Measurements from ENCODE around the gene PRH2. TPM values are rescaled to one million over a fixed set of nuclear protein-coding genes. Genes with fewer than 3 reads are reported as not detected.

The PRH2 gene
- polyA plus RNA-seq, 3 donors: not detected

DNA sequence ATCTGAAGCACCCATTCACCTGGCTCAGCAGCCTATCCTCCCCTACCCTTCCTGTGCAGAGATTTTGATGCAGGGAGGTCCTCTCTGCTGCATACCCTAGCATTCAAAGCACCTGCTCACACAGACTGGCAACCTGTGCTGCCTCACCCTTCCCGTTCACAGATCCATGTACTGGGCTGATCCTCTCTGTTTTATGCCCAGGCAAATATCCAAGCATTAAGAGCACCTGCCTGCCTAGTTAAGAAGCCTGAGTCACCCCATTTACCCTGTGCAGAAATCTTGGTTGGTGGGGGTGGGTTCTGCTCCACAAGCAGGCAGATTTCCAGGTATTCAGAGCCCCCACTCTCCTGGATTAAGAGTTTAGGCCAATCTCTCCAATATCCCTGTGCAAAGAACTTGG lies 28.1 kb upstream of the PRH2 start:
- WGBS (ENCODE audit: insufficient coverage): no CpG with 5 or more reads among the region's 1 CpG
- Histone ChIP-seq H3K4me3 (replicated peaks in 1 of 3; ENCODE audit: low read depth in 2 of 3, low read length in 3 of 3) (no peak overlapping the region), H4K20me1 (ENCODE audit: insufficient read depth, low read length) (no peaks in the 10 kb centered on the region), H3K27me3 (ENCODE audit: control insufficient read depth in 2 of 2, insufficient read depth in 2 of 2, low read length in 2 of 2) (no peaks in the 10 kb centered on the region), H3K9me3 (replicated peaks in 1 of 2; ENCODE audit: control insufficient read depth in 1 of 2, insufficient read depth in 1 of 2, low read length in 2 of 2) (peaks cover 25 to 27% of the 10 kb centered on the region in 2 donors), H3K4me1 (ENCODE audit: control insufficient read depth in 1 of 2, insufficient read depth in 2 of 2, low read length in 2 of 2) (no peaks in the 10 kb centered on the region), H3K36me3 (replicated peaks in 1 of 2; ENCODE audit: control insufficient read depth in 1 of 2, insufficient read depth in 2 of 2, low read length in 2 of 2) (no peaks in the 10 kb centered on the region), H3K4me2 (replicated peaks; ENCODE audit: extremely low read depth, low read length, poor library complexity, severe bottlenecking) (no peak overlapping the region), H3K9ac (ENCODE audit: insufficient read depth, low read length, poor library complexity, severe bottlenecking) (no peak overlapping the region), H3K79me2 (ENCODE audit: insufficient read depth, low read length) (no peaks in the 10 kb centered on the region), H3K27ac (ENCODE audit: low read depth in 1 of 2, low read length in 2 of 2) (no peak overlapping the region), H2AFZ (ENCODE audit: insufficient read depth, low read depth, low read length, poor library complexity, severe bottlenecking) (no peak overlapping the region)
- no peak overlapping the region for H3K4me3 Mint-ChIP-seq
- no peaks in the 10 kb centered on the region for H3K4me1 Mint-ChIP-seq
- peaks cover 0 to 1% (median 0%) of the 10 kb centered on the region in 3 donors for H3K27me3 Mint-ChIP-seq (ENCODE audit: low read depth in 3 of 3)
- intact Hi-C loops (cut with micrococcal nuclease): no loop called here
- no peak for DNase-seq
- peaks cover 2 to 40% (median 37%) of the 10 kb centered on the region in 7 donors for H3K9me3 Mint-ChIP-seq
- TF ChIP-seq, protein P1, sequence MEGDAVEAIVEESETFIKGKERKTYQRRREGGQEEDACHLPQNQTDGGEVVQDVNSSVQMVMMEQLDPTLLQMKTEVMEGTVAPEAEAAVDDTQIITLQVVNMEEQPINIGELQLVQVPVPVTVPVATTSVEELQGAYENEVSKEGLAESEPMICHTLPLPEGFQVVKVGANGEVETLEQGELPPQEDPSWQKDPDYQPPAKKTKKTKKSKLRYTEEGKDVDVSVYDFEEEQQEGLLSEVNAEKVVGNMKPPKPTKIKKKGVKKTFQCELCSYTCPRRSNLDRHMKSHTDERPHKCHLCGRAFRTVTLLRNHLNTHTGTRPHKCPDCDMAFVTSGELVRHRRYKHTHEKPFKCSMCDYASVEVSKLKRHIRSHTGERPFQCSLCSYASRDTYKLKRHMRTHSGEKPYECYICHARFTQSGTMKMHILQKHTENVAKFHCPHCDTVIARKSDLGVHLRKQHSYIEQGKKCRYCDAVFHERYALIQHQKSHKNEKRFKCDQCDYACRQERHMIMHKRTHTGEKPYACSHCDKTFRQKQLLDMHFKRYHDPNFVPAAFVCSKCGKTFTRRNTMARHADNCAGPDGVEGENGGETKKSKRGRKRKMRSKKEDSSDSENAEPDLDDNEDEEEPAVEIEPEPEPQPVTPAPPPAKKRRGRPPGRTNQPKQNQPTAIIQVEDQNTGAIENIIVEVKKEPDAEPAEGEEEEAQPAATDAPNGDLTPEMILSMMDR (IDR thresholded peaks at IDR 0.05): no peak
- H3K27ac Mint-ChIP-seq: no peak overlapping the region
- peaks cover 2 to 14% of the 10 kb centered on the region in 2 donors for H3K36me3 Mint-ChIP-seq

DNA sequence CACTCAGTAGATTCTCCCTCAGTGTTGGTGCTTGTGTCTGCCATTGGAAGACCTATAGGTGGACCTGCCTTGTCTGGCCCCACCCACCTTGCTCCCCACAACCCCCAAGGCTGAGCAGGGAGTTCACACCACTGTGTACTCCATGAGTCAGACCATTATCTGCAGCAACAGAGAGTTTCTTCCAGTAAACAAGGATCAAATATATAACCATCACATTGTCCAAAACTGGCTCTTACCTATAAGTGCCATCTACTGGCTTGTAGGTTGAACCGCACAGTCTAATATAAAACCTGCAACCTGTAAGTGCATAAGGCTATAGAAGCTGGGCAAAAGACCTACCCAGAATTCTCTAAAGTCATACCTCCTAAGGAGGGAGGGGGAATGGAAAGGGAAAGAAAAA lies 27.6 kb upstream of the PRH2 start:
- no peaks in the 10 kb centered on the region for H3K4me1 ChIP-seq (ENCODE audit: control insufficient read depth in 1 of 2, insufficient read depth in 2 of 2, low read length in 2 of 2)
- Mint-ChIP-seq H3K4me3 (no peak overlapping the region), H3K4me1 (no peaks in the 10 kb centered on the region), H3K9me3 (peaks cover 2 to 40% (median 37%) of the 10 kb centered on the region in 7 donors), H3K27me3 (ENCODE audit: low read depth in 3 of 3) (peaks cover 0 to 1% (median 0%) of the 10 kb centered on the region in 3 donors), H3K36me3 (peaks cover 2 to 14% of the 10 kb centered on the region in 2 donors), H3K27ac (no peak overlapping the region)
- no peaks in the 10 kb centered on the region for H4K20me1 ChIP-seq (ENCODE audit: insufficient read depth, low read length)
- WGBS (ENCODE audit: insufficient coverage): no CpG with 5 or more reads among the region's 1 CpG
- TF ChIP-seq, protein P1 (IDR thresholded peaks at IDR 0.05): no peak
- H3K4me3 ChIP-seq (replicated peaks in 1 of 3; ENCODE audit: low read depth in 2 of 3, low read length in 3 of 3): no peak overlapping the region
- H3K36me3 ChIP-seq (replicated peaks in 1 of 2; ENCODE audit: control insufficient read depth in 1 of 2, insufficient read depth in 2 of 2, low read length in 2 of 2): no peaks in the 10 kb centered on the region
- H3K27ac ChIP-seq (ENCODE audit: low read depth in 1 of 2, low read length in 2 of 2): no peak overlapping the region
- H3K9ac ChIP-seq (ENCODE audit: insufficient read depth, low read length, poor library complexity, severe bottlenecking): no peak overlapping the region
- intact Hi-C loops (cut with micrococcal nuclease): no loop called here
- DNase-seq: no peak
- H3K79me2 ChIP-seq (ENCODE audit: insufficient read depth, low read length): no peaks in the 10 kb centered on the region
- H3K4me2 ChIP-seq (replicated peaks; ENCODE audit: extremely low read depth, low read length, poor library complexity, severe bottlenecking): no peak overlapping the region
- H2AFZ ChIP-seq (ENCODE audit: insufficient read depth, low read depth, low read length, poor library complexity, severe bottlenecking): no peak overlapping the region
- no peaks in the 10 kb centered on the region for H3K27me3 ChIP-seq (ENCODE audit: control insufficient read depth in 2 of 2, insufficient read depth in 2 of 2, low read length in 2 of 2)
- H3K9me3 ChIP-seq (replicated peaks in 1 of 2; ENCODE audit: control insufficient read depth in 1 of 2, insufficient read depth in 1 of 2, low read length in 2 of 2): peaks cover 25 to 27% of the 10 kb centered on the region in 2 donors

All from CD14-positive monocyte (primary cell).